GM19099 (cell line): ENCODE measurements around the gene SAXO1.

Experiments
- POLR2A ChIP-seq: IDR thresholded peaks from 3 replicates; pipeline ENCODE4 v1.6.1; 2011; ENCODE audit warnings: low read depth; ENCODE audit not compliant: insufficient read length; ENCODE audit errors: extremely low read depth

Gene SAXO1

GRCh38 chr9:18890372-18890771 lies 142.6 kb downstream of the SAXO1 start:
- TF ChIP-seq POLR2A, result no peak

DNA sequence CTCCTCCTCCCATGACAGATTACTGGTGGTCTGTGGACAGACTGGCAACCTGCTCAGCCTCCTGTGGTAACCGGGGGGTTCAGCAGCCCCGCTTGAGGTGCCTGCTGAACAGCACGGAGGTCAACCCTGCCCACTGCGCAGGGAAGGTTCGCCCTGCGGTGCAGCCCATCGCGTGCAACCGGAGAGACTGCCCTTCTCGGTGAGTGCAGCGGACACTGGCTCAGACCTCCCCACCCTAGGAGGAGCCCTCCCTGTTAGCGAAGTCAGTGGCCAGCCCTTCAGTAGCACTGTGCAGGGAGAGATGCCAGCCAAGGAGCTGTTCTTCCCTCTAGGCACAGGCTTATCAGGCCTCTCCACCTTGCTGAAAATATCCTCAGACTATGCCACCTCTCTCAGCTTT lies 143.5 kb downstream of the SAXO1 start:
- TF ChIP-seq POLR2A, result no peak

GRCh38 chr9:18888290-18888689 lies 144.7 kb downstream of the SAXO1 start:
- TF ChIP-seq POLR2A, result no peak

DNA sequence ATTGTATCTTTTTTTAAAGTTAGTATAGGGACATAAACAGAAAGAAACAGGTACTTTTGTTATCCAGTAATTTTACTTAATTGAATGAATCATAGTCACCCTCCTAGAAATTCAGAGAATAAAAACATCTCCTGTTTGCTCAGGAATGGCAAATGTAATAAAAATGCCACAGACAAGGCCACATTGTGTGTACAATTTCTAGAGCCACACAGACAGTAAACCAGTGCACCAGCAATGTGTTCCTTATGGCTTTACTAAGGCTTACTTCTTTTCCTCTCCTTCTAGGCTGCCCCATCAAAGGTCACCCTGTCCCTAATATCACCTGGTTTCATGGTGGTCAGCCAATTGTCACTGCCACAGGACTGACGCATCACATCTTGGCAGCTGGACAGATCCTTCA lies 145.5 kb downstream of the SAXO1 start:
- no peak for TF ChIP-seq POLR2A

DNA sequence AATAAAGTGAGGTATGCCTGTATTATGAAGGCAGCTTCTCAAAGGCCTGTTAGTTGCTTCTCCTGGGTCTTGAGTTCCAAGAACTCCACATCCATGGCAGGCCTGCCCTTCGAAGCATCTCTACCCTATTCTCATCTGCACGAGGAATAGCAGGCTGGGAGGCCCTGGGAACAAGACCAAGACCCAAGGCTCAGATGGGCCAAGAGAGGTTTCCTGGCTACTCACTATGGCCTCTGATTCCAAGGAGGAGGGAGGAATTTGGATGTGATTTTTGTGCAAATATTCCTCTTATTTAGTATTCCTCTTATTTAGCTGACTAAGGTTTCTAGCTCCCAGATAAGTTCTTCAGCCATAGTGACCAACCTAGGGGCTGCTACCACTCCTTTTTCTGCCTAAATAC lies 151.3 kb downstream of the SAXO1 start:
- TF ChIP-seq POLR2A, result no peak

GRCh38 chr9:18877984-18878383 lies 155.0 kb downstream of the SAXO1 start:
- no peak for TF ChIP-seq POLR2A
